ENCODE data around the gene ZNF609. TPM values are rescaled to one million over a fixed set of nuclear protein-coding genes. Genes with fewer than 3 reads are reported as not detected.

Gene ZNF609
- total and polyA plus RNA-seq, 2 of the 13 experiments (the other 11 are each of a cell fraction or from before 2014, with no cell fraction given): 8.9 to 9.9 TPM

- BruUV-seq (replicated peaks): no TSS peak
- no peaks in the 10 kb centered on the region for H3K79me2 ChIP-seq (ENCODE audit: insufficient read depth, low read length)
- H3K36me3 ChIP-seq (replicated peaks in 1 of 2; ENCODE audit: control insufficient read depth in 1 of 2, insufficient read depth in 2 of 2, low read length in 2 of 2): peaks cover 3 to 16% of the 10 kb centered on the region in 2 experiments; a peak in 4 of 5 replicates
- H3K4me1 ChIP-seq (ENCODE audit: insufficient read depth, low read length): peaks cover 37% of the 10 kb centered on the region
- no peak overlapping the region for H2AFZ ChIP-seq (ENCODE audit: low read length)
- no peak for FAIRE-seq
- CTCF ChIA-PET (ENCODE audit: low intra/inter-chr PET ratio, low total read pairs): no interaction called here
- no peak for DNase-seq (ENCODE audit: low spot score)
- H3K27me3 ChIP-seq (ENCODE audit: control insufficient read depth in 1 of 2, insufficient read depth in 2 of 2, low read length in 2 of 2): no peaks in the 10 kb centered on the region
- TF ChIP-seq CENPX (CRISPR knock-in tag; IDR thresholded peaks at IDR 0.05) (no peak), PBX2 (CRISPR knock-in tag; IDR thresholded peaks at IDR 0.05) (no peak), ZMAT5 (CRISPR knock-in tag; IDR thresholded peaks at IDR 0.05; ENCODE audit: borderline replicate concordance, low read depth) (no peak), ZNF556 (CRISPR knock-in tag; IDR thresholded peaks at IDR 0.05; ENCODE audit: borderline replicate concordance) (no peak), NR2F6 (IDR thresholded peaks at IDR 0.05) (peak; percentile 51), NR2F6 (CRISPR knock-in tag; IDR thresholded peaks at IDR 0.05) (no peak), NCOR1 (IDR thresholded peaks at IDR 0.05; ENCODE audit: borderline replicate concordance, low read length) (no peak), ZNF782 (CRISPR knock-in tag; IDR thresholded peaks at IDR 0.05; ENCODE audit: borderline replicate concordance) (no peak), ZNF883 (CRISPR knock-in tag; IDR thresholded peaks at IDR 0.05; ENCODE audit: not compliant biosample characterization) (no peak)
- in situ Hi-C loops (cut with HindIII; ENCODE audit: extremely low pct_ligation_motif_present, low pct_unique_long_range_greater_than_20kb) (no loop called here), intact Hi-C loops (cut with micrococcal nuclease; ENCODE audit: unreplicated experiment) (no loop called here)
- H3K4me3 ChIP-seq (replicated peaks in 1 of 3; ENCODE audit: insufficient read depth in 1 of 3, low read depth in 2 of 3, low read length in 3 of 3): no peak overlapping the region
- H3K4me2 ChIP-seq (ENCODE audit: low read depth, low read length): no peak overlapping the region
- ATAC-seq: no peak
- H3K9me3 ChIP-seq (ENCODE audit: low read length): no peaks in the 10 kb centered on the region
- POLR2A ChIA-PET: no interaction called here
- no peaks in the 10 kb centered on the region; the same call in 1 of the 2 replicates for H4K20me1 ChIP-seq (ENCODE audit: insufficient read depth, low read length)
- no peak overlapping the region for H3K27ac ChIP-seq (ENCODE audit: extremely low read length, insufficient read depth, low read length)
- H3K9ac ChIP-seq (ENCODE audit: insufficient read depth, low read depth, low read length): no peak overlapping the region
Observed at GRCh38 chr15:64454282-64454681, 6.1 kb upstream of the ZNF609 start.
